ENCODE measurements around the gene ZDHHC3.

The ZDHHC3 gene

DNA sequence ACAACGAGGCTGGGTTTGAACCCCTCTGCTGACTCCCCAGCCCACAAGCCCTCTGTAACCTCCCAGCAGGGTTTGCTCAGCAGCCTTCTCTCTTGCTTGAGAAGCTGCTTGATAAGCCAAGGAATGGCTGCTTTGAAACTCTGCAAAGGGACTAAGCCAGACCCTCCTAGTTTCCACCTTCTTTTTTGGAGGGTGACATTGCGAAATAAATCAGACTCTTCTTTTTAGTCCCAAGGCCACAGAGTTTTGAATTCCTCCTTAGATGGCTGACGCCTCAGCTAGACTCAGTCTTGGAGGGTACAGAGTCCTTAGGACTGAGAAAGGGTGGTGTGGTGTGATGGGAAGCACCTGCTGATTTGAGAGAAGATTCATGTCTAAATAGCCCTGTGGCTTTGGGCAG, 100.4 kb downstream of the ZDHHC3 start:
- H3K4me3 ChIP-seq (ENCODE audit: low read depth, low read length) = no peak overlapping the region
- no peaks in the 10 kb centered on the region for H3K9me3 ChIP-seq (ENCODE audit: control insufficient read depth, insufficient read depth, low read depth, low read length)
- no peak overlapping the region for H3K27ac ChIP-seq (ENCODE audit: low read depth, low read length)
- H3K4me1 ChIP-seq (ENCODE audit: control insufficient read depth, insufficient read depth, low read length) = no peaks in the 10 kb centered on the region
- H3K36me3 ChIP-seq (ENCODE audit: control insufficient read depth, insufficient read depth, low read length) = no peaks in the 10 kb centered on the region
- H3K27me3 ChIP-seq (ENCODE audit: control insufficient read depth, insufficient read depth, low read length) = no peaks in the 10 kb centered on the region
- no peak overlapping the region for H3K9ac ChIP-seq (ENCODE audit: low read length)
